NOMO-1 treated with dmso at 0.1 percent for 144 hours (cell line): ENCODE data around the gene LIMK1.
"Not testable (repeated sequence)": the region's sequence is repeated elsewhere in the genome, so short reads cannot be mapped to it uniquely, and the experiment has no call there.

Experiments used
- DNase-seq: peaks from one replicate; lab custom pipeline; 2025; ENCODE audit not compliant: unreplicated experiment; lab: John Stamatoyannopoulos, UW

The LIMK1 gene

DNA sequence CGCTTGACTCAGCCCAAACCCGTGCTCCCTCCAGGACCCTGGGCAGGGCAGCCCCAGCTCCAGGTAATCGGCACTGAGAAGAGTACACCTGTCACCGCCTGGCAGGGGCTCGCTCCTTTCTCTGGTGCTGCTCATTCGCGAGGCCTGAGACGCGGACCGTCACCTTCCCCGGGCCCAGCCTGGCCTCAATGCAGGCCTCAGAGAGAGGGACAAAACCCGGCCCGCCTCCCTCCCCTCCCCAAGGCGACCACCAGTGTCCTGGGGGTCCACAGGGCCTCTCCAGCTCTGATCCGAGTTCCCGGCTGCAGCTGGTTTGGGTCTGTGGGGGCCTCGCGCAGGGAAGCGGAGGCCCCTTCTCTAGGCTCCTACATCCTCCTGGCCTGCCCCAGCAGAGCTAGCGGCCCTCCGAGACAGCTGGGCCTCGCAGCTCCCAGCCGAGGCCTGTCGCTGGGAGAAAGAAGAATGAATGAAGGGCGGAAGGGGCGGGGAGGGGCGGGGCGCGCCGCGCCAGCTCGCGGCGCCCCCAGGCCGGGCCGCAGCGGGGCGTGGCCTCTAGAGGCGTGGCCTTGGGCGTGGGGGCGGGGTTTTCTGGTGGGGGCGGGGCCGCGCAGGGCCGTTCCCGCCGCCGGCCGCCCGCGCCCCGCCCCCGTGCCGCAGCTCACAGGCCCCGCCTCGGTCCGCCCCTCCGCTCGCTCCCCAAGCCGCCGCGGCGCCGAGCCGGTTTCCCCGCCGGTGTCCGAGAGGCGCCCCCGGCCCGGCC is at the start of gene LIMK1:
Gene LIMK1, plus strand, starts transcription at position 688 of the 760 bp plus-strand sequence. CDS start 187 bp downstream, outside the sequence.
- peak; percentile 95 for DNase-seq

GRCh38 chr7:74037609-74038008 is 46.0 kb upstream of the LIMK1 start:
- DNase-seq: no peak

GRCh38 chr7:74038194-74038961 is 45.2 kb upstream of the LIMK1 start:
- DNase-seq: no peak

DNA sequence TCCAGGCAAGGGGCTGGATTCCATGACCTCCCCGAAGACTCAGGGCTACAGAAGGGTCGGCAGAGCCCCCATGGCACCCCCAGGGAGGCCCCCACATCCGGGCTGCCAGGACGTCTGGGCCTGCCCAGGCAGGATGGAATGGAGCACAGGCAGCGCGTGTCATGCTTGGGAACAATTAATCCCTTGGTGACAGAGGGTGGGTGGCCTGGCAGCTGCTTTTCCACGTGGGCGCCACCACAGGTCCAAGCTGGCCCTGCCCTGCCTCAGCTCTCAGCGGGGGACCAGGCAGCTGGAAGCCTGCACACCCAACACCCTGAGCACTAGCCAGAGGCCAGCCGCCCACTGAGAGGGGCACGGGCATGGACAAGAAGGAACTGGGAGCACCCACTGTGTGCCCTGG is 44.3 kb upstream of the LIMK1 start:
- DNase-seq: no peak

- no peak for DNase-seq
Measured at GRCh38 chr7:74040101-74040790, 43.4 kb upstream of the LIMK1 start.

DNA sequence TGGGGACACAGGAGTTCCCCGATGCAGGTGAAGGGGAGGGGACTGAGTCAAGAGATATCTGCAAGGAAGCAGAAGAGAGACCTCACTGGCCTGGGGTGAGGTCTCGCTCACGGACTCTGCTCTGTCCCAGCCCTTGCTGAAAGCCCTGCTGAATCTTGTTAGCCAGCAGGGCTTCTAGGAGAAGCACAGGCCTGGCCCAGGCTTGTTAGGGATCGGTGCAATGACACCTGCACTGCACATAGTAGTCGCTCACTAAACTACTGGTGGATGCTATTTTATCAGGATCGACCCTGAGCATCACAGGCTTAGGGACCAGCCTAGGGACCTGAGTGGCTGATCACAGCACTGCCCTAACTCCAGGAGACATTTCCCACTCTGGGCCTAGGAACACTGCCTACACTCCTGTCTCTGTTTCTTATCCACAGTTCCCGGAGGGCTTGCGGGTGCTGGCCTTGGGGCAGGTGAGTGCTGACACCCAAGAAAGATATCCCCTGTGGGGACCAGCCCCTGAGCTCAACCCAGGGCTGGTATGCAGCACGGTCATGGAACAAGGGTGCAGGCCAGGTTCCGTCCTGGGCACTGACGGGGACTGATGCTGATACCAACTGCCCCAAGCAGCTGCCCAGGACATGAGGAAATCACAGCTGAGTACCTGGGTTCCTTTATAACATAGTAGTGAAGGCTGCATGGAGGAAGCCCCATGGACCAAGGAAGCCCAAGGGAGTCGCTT is 42.6 kb upstream of the LIMK1 start:
- no peak for DNase-seq

- DNase-seq: no peak
Measured at GRCh38 chr7:74042746-74043522, 40.7 kb upstream of the LIMK1 start.

DNA sequence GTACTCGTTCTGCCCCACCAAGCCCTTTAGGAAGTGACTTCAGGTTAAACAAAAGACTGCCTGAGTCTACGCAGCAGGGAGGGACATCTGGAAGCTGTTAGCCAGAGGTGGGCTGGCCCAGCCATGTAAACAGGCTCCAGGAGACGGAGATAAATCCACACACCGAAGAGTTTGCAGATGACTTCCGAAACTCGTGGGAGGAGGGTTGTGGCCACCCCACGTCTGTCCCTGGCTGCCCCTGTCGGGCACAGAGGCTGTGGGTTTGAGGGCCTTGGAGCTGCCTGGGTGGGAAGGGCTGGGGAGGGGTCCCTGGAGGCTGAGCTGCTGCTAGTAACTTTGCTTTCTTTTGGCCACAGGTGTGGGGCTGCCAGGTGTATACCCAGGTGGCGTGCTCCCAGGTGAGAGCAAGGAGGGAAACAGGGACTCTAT is 40.1 kb upstream of the LIMK1 start:
- no peak for DNase-seq

DNA sequence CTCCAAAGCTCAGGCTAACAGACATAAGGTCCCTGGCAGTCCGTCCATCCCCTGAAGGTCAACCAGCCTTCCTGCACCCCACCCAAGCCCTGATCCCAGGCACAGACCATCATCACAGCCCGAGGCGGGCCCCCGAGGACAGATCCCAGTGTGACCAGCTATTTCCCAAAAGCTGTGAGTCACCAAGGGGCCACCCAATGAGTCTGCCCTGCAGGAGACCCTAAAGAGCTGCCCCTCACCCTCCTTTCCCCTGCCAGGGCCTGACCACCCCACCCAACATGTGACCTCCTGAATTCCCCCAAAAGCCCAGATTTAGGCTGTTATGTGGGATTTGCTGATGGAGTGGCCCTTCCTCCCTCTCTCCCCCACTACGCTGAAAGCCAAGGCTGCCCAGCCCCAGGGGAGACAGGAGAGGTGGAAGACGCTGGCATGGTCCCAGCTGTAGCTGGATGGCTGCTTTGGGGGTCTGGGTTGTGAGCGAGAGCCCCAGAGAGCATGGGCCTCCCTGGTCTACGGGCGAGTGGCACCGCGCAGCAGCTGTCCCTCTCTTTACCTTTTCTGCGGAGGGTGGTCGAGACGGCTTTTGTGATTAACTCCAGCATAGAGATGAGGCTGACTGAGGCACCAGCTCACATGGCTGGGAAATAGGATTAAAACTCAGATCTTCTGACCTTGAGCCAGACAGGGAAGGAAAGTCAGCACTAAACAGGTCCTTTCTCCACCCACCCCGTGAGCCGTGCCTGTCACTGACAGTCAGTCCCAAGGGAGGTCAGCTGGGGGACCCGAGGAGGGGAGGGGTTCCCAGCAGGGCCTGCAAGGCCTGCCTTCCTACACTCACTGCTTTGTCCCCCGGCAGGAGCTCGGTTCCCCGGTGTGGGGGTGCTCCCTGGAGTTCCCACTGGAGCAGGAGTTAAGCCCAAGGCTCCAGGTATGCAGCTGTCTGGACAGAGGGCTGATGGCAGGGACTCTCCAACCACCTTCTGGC is 38.9 kb upstream of the LIMK1 start:
- DNase-seq: no peak

- not testable (repeated sequence) for DNase-seq
Measured at GRCh38 chr7:74046581-74046980, 37.0 kb upstream of the LIMK1 start.

GRCh38 chr7:74047804-74048380 is 35.7 kb upstream of the LIMK1 start:
- DNase-seq: no peak

DNA sequence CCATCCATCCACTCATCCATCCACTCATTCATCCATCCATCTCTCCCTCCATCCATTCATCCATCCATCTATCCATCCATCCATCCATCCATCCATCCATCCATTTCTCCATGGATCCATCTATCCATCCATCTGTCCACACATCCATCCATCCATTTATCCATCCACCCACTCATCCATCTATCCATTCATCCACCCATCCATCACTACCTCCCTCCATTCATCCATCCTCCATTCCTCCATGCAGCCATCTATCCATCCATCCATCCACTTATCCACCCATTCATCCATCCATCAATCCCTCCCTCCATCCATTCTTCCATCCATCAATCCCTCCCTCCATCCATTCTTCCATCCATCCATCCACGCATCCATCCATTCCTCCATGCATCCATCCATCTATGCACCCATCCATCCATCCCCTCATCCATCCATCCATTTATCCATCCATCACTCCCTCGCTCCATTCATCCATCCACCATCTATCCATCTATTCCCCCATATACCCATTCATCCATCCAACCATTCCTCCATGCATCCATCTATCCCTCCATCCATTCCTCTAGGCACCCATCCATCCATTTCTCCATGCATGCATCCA is 34.5 kb upstream of the LIMK1 start:
- no peak for DNase-seq

GRCh38 chr7:74049997-74050798 is 33.4 kb upstream of the LIMK1 start:
- DNase-seq: no peak

- DNase-seq: no peak
Measured at GRCh38 chr7:74051193-74051592, 32.4 kb upstream of the LIMK1 start.

GRCh38 chr7:74051629-74052410 is 31.8 kb upstream of the LIMK1 start:
- no peak for DNase-seq

GRCh38 chr7:74052628-74053027 is 31.0 kb upstream of the LIMK1 start:
- DNase-seq: no peak
